Suppressor macrophage treated with lipopolysaccharide for 1 hour (primary cell): ENCODE results near the gene RAMACL.

Source experiments
- DNase-seq, 3 donors: peaks; one replicate each; pipeline ENCODE4 v3.0.0-alpha.2; 2020 to 2022

Gene RAMACL

DNA sequence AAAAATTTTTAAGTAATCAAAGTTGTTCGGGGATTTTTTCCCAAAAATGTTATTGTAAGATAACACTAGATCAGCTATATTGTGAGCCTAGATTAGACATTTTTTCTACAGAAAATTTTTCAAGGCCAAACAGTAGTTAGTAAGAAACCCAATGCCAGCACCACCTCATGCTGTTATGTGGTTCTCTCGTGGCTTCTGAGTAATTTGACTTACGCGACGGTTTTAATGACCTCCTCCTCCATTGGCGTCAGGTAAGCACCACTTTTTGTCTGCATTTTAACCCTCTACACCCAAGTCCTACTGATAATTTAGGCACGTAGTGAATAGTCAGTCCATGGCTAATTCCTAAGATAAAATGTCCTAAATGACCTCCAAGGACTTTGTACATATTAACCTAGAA is 30.9 kb upstream of the RAMACL start:
- no peak for DNase-seq

DNA sequence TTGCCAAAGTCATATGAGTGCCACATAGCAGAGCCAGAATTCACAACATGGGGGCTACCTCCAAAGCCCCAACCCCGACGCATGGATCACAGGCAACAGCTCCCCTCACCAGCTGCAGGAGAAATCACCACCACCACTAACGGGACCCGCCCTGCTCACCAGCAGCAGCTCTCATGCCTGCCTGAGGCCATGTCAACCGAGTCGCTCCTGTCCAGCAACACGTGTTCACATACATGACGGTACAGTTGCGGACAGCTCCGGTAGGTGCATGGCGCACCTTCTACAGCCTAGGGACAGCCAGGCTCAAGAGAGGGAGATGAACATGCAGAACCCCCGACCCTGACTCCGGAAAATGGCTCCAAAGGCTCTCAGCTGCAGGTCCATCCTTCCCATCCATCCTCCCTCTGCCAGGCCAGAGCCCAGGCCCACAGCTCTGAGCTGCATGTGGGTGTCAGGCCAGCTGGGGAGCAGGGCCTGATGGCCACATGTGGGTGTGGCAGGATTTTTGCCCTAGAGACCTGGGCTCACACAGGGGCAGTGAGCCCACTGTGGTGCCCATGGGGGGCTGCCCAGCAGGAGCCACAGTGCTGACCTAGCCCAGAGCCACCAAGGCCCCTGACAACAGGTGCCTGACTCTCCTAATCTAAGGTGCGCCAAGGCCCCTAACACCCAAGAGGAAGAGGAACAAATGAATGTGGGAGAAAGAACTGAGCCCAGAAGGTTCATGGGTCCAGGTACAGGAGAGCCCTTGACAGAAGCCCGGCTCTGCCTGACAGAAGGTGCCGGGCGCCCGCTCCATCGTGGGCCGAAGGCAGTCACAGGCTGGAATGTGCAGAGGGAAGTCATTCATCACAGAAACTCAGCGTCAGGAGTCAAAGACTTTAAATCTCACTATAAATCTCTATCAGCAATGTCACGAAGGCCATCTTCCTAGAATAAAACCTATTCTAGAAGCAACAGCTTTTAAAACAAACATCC is 30.1 kb upstream of the RAMACL start:
- DNase-seq: no peak

DNA sequence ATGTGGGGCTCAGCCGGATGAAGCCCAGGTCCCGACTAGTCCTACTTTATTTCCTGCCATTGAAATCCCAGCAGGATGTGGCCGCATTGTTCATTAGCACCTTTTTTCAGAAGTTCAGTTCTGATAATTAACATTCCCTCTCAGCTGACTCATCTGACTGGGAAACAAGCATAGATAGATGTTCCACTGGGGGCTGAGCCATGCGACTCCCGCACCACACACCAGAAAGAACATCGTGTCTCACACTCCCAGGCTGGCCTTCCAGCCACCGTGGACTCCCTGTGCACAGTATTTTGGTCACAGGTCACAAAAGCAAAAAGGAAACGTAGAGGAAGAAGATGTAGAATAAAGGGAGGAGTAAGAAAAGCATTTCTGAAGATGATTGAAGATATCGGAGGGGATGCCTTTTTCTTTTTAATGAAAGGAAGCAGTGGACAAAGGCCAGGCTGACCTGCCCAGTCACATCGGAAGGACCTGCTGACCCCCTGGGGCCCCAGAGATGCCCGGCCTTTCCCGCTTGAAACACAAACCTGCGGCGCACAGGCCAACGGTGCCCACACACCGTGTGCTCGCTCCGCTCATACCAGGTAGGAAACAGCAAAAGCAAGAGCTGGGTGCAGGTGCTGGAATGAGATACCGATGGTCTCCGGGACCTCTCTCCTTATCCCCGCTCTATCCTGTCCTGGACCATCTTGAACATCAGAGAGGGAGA is 28.7 kb upstream of the RAMACL start:
- DNase-seq: no peak

DNA sequence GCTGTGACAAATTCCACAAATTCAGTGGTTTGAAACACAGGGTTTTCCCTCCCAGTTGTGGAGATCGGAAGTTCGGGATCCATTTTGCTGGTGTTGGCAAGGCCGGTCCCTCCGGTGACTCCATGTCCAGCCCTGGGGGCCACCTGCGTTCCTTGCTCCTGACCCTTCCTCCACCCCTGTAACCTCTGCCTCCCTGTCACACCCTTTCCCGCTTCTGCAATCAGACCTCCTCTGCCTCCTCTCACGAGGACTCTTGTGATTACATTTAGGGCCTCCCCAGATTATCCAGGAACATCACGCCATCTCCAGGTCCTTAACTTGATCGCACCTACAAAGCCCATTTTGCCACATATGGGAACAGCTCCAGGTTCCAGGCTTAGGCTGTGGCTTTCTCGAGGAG is 28.1 kb upstream of the RAMACL start:
- no peak for DNase-seq

DNA sequence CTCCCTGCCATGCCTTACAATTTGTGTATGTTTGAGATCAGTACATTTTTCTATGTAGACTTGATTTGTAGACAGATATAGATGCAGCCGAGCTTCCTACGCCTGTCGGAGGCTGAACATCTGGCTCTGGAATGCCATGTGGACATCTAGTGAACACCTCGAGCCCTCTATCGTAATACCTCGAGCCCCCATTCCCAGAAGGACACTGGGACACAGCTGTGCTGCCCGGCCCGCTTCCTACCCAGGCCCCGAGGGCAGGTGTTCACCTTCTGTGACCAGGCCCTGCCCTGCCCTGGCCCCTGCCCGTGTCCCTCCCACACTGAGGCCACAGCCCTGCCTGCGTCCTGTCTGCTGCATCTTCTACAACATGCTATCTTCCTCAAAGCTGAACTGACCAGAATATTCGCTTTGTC is 27.7 kb upstream of the RAMACL start:
- no peak for DNase-seq

DNA sequence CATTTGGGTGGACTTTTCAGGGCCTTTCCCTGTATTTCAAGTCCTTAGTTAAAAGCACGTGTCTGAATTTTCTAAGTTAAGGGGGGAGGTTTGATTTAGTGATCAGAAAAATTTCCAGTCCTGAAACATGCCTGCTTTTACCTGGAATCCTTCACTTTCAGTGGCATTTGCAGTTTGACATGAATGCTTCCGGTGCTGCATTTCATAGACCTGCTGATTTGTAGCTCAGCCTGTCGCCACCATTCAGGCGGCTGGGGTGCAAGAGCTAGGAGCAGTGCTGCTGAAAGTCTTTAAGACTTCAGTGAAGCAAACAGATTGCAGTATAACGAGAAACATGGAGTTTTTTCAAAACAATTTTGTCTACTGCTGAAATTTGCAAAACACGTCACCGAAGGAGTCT is 26.5 kb upstream of the RAMACL start:
- no peak for DNase-seq

DNA sequence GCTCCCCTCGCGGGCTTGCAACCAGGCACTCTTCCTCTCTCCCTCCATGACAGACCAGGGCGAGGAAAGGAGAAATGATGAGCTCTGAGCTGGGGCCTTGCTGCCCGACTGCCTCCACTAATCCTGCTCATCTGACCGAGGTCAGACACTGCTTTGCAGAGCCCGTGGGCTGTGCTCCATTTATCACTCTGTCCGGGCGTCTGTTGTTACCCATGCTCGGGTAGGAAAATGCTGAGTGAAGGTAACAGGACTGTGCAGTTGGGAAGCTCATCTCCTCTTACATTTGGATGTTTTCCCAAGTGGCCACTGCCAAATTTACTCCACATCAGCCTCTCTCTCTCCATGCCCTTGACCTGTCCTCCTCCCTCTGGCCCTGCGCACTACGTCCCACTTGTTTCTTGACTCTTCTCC is 26.0 kb upstream of the RAMACL start:
- DNase-seq: no peak

DNA sequence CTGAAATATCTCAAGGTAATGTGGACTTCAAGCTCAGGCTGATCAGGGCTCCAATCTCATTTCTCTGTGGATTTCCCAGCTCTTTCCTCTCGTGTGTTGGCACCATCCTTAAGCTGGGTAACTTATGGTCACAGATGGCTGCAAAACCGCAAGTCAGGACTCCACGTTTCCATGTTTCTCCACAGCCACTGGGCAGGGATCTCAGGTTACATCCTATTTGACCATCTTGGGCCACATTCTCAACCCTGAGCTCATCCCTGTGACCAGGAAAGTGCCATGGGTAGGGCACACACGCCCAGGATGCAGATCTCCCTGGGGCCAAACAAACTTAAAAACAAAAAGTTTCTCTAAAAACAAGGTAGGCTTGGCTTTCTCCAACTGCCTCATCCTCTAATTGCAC is 25.2 kb upstream of the RAMACL start:
- DNase-seq: no peak

DNA sequence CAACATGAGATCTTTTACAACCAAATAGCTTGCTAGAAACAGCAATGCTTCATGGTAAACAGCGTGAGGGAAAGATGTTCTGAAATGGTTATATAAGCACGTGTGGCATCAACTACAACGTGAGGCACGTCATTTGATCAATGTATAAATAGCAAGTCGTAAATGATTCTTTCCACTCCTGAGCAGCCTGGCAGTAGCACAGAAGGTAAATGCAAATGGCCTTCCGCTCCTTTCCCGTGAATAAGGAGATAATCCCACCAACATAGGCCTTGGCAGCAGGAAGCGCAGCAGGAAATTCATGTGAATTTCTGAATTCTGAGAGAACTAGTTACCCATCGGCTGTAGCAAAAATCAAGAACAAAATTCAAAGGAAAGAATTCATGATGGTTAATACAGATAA is 23.6 kb upstream of the RAMACL start:
- DNase-seq: no peak

DNA sequence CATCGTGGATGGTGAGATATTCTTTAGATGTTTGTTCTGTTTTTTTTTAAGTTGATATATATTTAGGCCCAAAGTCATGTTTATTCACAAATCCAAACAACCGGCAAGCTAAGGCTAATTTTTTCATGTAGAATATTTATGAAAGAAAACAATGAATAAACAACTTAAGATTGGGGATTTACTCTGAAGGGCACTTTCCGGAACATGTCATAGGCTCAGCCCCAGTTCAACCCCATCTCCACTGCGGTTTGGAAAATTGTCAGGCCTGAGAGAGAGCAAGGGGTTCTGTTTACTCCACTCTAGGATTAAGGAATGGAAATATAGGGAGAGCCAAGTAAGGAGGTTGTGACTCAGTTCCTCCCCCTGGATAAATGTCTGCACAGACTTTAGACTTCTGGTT is 22.3 kb upstream of the RAMACL start:
- DNase-seq: no peak

DNA sequence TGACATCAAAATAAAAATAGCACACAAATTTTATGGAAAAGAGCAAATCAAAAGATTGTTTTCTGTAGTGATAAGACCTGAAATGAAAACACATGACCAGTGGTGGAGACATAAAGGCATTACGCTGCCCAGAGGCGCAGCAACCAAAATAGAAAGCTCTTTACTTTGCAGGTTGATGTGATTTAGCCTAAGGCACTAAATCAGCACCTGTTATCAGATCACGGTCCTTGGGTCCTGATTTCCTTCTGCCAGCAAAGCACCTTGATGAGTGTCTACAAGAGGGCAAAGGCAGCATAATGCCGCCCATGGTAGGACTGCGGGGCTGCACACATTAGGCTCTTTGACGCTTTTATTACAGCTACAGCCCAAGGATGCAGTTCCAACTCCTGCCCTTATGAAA is 19.3 kb upstream of the RAMACL start:
- DNase-seq: no peak

DNA sequence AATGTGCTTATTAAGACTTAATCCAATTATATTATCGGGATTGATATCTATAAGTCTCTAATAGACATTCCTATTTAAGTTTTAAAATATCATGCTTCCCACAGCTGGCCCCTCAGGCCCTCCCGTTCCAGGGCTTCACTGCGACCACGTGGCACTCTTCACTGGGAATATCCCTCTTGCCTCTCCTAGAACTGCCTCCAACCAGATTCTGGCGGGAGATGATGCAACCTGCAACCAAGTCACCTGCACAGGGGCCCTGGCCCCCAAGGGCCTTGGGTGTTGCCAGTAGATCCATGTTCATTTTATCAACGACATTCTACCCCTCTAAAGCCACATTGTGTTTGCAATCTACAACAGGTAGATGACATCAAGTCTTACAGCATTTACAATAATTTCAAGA is 18.4 kb upstream of the RAMACL start:
- DNase-seq: no peak

DNA sequence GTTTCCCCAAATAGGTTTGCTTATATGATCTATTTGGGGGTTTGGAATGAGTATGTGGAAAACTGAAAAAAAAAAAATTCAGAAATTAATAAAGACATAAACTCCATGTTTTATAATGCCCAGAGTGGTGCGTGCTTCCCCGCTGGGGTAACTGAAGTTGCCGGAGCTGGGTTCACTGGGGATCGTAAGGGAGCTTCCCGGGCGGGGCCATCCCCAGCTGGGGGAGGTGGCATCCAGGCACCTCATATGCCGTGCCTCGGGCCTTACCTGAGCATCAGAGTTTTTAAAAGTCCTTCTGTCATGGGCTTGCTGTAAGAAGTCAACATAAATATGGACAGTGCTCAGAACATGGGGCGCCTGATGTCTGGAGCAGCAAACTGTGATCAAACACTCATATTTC is 17.9 kb upstream of the RAMACL start:
- DNase-seq: no peak

DNA sequence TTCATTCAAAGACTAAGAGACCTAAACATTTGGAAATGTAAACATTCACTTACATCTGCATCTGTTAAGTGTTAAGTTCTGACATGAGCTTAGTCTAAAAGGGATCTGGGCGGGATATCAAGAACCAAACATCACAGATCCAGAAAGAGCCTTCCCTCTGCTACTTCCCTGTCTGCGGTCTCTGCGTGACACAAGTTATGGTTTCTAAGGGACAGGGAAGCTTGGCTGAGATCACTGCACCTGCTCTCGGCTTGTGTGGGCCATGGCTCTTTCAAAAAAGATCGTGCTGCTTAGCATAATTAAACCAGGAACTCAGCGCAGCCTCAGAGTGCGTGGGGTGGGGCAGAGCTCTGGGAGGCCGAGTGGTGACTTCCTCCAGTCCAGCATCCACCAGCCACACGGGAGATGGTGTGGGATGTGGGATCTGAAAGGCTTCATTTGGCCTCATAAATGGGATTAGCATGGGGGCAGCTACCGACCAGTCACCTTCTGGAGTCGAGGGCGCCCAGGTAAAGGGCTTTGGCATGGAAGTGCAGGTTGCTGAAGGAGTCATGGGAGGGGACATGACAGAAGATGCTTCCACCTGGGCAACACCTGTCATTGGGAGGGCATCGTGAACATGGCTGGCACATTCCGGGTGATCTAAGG is 16.7 kb upstream of the RAMACL start:
- DNase-seq: peak in 1 of 3 donors; percentile 38

DNA sequence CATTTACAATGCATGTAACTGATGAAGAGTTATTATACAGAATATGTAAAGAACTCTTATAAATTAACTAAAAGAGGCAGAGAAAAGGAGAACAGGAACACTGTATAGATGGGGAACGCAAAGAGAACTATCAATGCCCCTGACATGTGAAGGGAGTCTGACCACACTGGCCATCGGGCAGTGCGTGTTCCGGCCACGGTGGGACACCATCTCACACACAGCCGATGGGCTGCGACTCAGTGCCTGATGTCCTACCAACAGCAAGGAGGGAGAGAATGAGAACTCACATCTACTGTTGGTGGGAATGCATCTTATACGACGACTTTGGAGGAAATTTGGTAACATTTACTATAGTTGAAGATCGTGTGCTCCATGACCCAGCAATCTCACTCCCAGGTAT is 15.5 kb upstream of the RAMACL start:
- DNase-seq: no peak

DNA sequence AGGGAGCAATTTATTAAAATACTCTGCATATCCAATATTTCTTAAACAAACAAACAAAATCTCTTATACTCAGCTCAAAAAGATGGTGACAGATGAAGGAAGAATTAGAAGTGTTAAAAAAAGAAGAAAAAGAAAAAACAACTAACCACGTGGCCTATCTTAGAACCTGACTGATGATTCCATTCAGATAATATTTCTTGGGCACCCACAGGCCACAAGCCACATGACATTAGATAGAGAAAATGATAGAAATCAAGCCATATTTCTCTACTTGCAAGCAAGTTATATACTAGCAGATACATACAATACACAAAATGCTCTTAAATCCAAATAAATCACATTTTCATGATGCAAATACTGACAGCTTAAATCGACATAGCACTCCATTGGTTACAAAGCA is 14.5 kb upstream of the RAMACL start:
- no peak for DNase-seq

DNA sequence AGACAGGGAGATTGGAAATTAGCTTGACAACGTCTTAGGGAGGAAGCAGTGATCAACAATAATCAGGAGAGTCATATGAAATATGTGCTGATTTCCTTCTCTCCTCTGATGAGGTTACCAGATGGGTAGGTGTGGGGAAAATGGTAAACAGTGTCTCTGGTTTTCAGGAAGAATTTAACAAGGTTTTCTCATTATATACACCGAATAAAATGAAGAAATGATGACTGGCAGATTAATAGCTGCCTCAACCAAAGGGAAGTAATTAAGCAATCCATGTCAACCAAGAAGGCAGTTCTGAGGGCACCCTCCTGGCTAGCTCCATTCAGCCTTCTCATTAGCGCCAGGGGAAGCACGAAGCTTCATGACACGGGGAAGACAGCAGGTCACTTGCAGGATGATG is 12.7 kb upstream of the RAMACL start:
- peak; percentile 34 to 44 (median 40) for DNase-seq

DNA sequence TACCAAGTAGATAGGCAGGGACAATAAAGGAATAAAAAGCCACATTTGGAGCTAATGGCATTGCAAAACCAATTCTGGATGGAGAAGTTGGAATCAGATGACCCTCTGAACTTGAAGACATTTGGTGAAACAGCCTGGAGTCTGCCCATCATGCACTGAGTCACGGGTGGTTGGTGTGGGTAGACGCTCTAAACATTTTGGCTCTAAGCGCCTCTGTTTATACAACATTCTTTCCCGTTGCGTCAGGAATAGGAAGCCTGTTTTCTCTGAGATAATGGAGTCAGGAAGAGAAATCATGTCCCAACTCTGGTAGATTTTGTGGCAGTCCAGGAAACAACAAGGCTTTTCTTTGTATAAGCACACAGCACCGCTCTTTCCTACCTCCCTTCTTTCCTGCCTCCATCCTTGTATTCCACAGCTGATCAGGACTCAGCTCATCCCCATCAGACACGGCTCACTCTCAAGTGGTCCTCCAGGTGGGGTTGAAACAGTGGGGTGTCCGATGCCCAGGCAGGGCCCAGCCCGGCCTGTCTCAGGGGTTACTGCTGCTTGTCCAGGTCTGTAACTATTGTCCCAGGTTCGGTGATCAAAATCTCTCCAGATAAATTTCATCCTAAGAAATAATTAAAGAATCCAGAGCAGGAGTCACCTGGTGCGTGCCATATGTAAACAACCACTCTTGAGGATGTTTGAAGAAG is 12.1 kb upstream of the RAMACL start:
- peak; percentile 86 to 94 (median 90) for DNase-seq

DNA sequence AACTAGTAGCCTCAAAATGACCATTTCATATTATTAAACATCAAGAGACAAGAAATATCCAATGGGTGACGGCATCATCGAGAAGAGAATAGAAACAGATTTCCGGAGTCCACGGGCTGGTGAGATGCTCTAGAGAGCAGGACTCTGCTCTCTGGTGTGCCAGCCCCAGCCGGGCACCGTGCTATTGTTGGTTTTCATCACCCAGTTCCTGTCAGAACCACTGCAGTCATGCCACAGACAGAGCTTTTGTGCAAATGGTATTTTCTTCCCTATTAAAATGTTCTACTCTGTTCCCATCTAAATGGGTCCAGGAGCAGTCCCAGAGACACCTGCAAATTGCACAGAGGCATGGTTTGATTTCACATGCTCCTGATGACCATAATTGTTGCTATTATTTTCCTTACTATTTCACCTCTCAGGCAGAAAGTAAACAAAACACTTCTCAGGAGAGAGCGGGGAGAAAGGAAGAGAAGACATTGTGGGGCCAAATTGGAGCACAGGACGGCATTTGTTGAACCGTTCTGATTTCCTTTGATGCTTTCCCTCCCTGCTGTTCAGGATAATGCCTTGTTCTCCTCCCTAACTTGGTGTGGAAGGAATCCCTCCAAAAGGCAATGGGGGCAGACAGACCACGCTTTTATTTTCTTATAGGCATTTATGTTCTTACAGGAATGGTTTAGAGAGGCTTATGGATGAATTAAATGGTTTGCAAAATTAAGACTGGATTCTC is 11.4 kb upstream of the RAMACL start:
- DNase-seq: no peak

DNA sequence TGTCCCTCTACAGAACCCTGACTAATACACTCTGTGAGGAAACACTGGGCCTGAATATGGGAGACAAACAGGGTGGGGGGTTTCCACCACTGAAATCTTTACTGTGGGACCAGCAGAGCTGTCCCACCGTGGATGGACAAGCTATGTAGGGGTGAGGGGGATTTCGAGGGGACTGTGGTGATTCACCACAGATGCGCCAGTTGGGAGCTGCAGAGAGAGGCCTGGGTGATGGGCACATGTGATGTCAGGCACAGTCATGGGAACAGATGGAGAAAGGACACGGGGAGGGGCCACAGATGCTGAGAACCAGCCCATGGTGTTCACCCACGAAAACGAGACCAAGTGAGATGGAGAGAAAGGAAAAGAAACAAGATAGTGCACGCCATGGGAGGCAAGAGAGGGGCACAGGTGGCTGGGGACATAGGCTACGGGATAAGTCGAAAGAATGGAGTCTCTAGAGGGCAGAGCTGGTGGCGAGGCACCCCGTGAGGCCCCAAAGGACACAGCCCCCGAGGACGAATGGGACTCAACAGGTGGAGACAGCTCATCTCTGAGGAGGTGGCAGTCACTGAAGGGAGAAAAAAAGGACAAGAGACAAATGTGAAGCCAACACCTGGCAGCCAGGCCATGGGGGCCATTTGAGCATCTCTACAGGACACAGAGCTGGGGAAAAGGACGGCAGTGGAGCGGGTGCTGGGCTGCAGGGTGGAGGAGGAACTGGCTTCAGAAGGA is 10.5 kb upstream of the RAMACL start:
- DNase-seq: peak; percentile 67 to 90 (median 85)

DNA sequence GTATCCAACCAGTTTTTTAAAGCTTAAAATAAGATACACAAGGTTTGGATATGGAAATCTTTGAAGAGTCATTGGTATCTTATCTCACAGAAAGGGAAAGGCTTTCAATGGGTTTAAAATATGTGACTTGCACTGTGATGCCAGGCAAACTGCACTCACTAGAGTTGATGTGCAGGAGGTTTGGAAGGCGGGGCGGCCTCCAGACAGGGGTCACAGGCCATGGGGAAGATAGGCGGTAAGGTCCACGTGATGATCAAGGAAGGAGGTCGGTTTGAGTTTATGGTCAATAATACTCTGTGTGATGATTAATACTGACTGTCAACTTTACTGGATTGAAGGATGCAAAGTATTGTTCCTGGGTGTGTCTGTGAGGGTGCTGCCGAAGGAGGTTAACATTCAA is 9.5 kb upstream of the RAMACL start:
- no peak for DNase-seq
